RWPE1 (cell line): ENCODE data around the gene DCAKD.

Source experiments
- CTCF ChIA-PET: fragments of 350-600 bp; sonication (Branson Sonifier 250); formaldehyde crosslinking; extraction: SDS; loops from one replicate; lab custom pipeline; 2021; lab: Yijun Ruan, JAX
- POLR2A ChIA-PET: fragments of 400-600 bp; formaldehyde crosslinking; extraction: SDS; loops from one replicate; lab custom pipeline; 2020; ENCODE audit warnings: antibody characterized with exemption; ENCODE audit not compliant: low non-redundant PET; lab: Yijun Ruan, JAX
- DNase-seq: peaks from one replicate; pipeline ENCODE4 v3.0.0; 2012; ENCODE audit warnings: low spot score
- H3K27ac ChIP-seq: fragments of 450-650 bp; 2 replicates; pipeline ENCODE4 v1.5.1; 2017
- TF ChIP-seq, protein P1 (sequence below): fragments of 450-650 bp; conservative IDR thresholded peaks from 2 replicates; pipeline ENCODE4 v1.5.1; 2017; ENCODE audit warnings: low read depth, mild to moderate bottlenecking

Gene DCAKD

GRCh38 chr17:45029096-45029495 is 22.3 kb downstream of the DCAKD start:
- ChIA-PET POLR2A (no interaction called here), CTCF (no interaction called here)
- no peak for DNase-seq
- H3K27ac ChIP-seq: peak overlapping the region; percentile 20
- TF ChIP-seq, protein P1, sequence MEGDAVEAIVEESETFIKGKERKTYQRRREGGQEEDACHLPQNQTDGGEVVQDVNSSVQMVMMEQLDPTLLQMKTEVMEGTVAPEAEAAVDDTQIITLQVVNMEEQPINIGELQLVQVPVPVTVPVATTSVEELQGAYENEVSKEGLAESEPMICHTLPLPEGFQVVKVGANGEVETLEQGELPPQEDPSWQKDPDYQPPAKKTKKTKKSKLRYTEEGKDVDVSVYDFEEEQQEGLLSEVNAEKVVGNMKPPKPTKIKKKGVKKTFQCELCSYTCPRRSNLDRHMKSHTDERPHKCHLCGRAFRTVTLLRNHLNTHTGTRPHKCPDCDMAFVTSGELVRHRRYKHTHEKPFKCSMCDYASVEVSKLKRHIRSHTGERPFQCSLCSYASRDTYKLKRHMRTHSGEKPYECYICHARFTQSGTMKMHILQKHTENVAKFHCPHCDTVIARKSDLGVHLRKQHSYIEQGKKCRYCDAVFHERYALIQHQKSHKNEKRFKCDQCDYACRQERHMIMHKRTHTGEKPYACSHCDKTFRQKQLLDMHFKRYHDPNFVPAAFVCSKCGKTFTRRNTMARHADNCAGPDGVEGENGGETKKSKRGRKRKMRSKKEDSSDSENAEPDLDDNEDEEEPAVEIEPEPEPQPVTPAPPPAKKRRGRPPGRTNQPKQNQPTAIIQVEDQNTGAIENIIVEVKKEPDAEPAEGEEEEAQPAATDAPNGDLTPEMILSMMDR: no peak

DNA sequence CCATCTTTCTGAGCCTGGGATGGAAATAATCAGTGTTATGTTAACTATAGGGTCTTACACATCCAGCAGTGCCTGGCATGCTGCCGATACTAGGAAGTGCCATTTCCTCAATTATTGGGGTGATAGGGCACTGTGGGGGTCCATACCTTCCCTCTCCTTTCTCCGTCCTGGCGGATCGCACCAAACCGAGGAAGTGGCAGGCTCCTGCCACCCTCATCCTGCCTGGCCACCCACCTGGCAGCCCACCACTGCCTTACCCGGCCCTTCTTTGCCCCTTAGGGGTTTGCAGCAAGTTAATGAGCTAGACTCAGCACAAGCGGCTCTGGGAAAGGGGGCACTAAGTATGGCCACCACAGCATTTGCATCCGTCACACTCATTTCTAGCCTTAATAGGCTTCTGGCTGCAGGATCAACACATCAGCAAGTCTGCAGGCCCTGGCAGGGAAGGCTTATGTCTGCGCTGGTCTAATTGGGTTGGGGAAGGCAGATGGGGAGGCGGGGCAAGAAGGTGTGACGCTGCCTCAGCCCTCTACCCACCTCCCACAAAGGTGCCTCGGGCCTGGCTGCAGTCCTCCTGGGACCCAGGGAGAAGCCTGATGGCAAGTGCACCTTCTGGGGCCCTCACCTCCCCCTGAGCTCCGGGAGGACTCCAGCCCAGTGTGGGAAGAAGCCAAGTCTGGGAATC is 28.6 kb downstream of the DCAKD start:
- POLR2A ChIA-PET: interaction anchor here (0.6 kb wide), 1 partner anchor 1950 kb away, joined by 3 read pairs; no protein-coding TSS in a partner anchor
- CTCF ChIA-PET: interaction anchor here (0.5 to 6.2 kb wide), 25 partner anchors 9 to 935 kb away, joined by 3 to 113 read pairs (median 4); partner anchors contain the start of genes C1QL1 and EFTUD2
- no peak for DNase-seq
- TF ChIP-seq, protein P1: no peak
- peak overlapping the region; percentile 67 for H3K27ac ChIP-seq

GRCh38 chr17:45022288-45022648 is 29.2 kb downstream of the DCAKD start:
- H3K27ac ChIP-seq: peak overlapping the region; percentile 67
- ChIA-PET CTCF (interaction anchor here (0.5 to 6.2 kb wide), 30 partner anchors 10 to 935 kb away, joined by 3 to 113 read pairs (median 4); partner anchors contain the start of genes C1QL1 and EFTUD2), POLR2A (interaction anchor here (0.6 kb wide), 1 partner anchor 1950 kb away, joined by 3 read pairs; no protein-coding TSS in a partner anchor)
- TF ChIP-seq, protein P1: peak; percentile 68
- DNase-seq: no peak

DNA sequence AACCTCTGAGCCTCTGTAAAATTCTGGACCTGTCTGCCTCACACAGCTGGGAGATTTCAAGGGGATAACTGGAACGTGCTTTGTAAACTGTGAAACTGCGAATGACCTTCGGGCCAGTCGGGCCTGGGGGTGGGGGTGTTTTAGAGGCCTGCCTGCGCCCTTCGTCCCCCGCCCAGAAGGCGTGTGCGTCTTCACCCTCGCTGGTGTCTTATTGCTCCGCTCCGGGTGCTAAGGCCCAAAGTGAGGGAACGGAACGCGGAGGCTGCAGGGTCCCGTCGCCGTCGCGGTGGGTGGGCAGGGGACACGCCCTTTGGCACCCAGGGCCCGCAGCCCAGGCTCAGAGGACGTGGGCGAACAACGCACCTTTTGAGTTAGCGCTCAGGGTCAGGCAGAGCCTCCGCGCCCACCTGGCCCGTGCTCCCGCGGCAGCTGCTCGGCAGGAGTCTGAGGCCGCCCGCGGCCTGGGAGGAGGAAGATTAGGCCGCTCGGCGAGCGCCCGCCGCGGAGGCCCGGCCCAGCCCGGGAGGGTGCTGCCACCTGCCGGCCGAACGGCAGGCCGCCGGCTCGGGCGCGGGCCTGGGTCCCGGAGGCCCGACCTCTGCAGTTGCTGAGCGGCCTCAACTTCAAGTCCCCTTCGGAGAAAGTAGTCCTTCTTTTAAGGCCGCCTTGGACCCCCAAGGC is 29.7 kb downstream of the DCAKD start:
- peak; percentile 81 for DNase-seq
- peak overlapping the region; percentile 67 for H3K27ac ChIP-seq
- POLR2A ChIA-PET: interaction anchor here (0.6 to 0.7 kb wide), 2 partner anchors 101 to 1949 kb away, joined by 3 read pairs; no protein-coding TSS in a partner anchor
- TF ChIP-seq, protein P1: peak; percentile 97
- CTCF ChIA-PET: interaction anchor here (0.5 to 6.2 kb wide), 36 partner anchors 10 to 934 kb away, joined by 3 to 113 read pairs (median 4); partner anchors contain the start of genes C1QL1, DCAKD and EFTUD2

GRCh38 chr17:45020354-45021138 is 30.9 kb downstream of the DCAKD start:
- no peak for DNase-seq
- H3K27ac ChIP-seq: peak overlapping the region; percentile 67
- ChIA-PET POLR2A (no interaction called here), CTCF (interaction anchor here (0.6 to 6.2 kb wide), 8 partner anchors 27 to 316 kb away, joined by 3 to 113 read pairs (median 6); no protein-coding TSS in a partner anchor)
- TF ChIP-seq, protein P1: no peak
